H1 (cell line): ENCODE results near the gene CIAO2A. TPM values are rescaled to one million over a fixed set of nuclear protein-coding genes. Genes with fewer than 3 reads are reported as not detected.

Experiments
- ASH2L ChIP-seq: fragments of 200-600, 300-600 bp; sonication (generic); IDR thresholded peaks from one replicate; pipeline ENCODE4 v1.7.1; 2017; ENCODE audit warnings: low read length
- FOSL1 ChIP-seq: IDR thresholded peaks from 2 replicates; pipeline ENCODE4 v1.6.1; 2011; ENCODE audit warnings: mild to moderate bottlenecking, low read depth, low read length, moderate library complexity; ENCODE audit not compliant: insufficient read depth
- JUND ChIP-seq: IDR thresholded peaks from 2 replicates; pipeline ENCODE4 v1.6.1; 2011; ENCODE audit warnings: mild to moderate bottlenecking, improper control_type of control experiment, low read length
- KDM5A ChIP-seq: fragments of 200-600 bp; IDR thresholded peaks from 2 replicates; pipeline ENCODE4 v1.7.1; 2012; ENCODE audit warnings: mild to moderate bottlenecking, low read length, inconsistent platforms, mixed read lengths
- POLR2AphosphoS5 ChIP-seq: IDR thresholded peaks from 2 replicates; pipeline ENCODE4 v1.6.1; 2011; ENCODE audit warnings: low read depth, low read length
- TCF12 ChIP-seq: IDR thresholded peaks from 2 replicates; pipeline ENCODE4 v1.6.1; 2011; ENCODE audit warnings: low read depth, mild to moderate bottlenecking, low read length
- polyA plus RNA-seq, 7 experiments: library from polyadenylated mRNA; depleted of rRNA in 3 of 7; stranded (reverse) in 5 of 7; unstranded in 2 of 7; fragments of >200 nt in 5 of 7; fragments of 200-250 nt in 2 of 7; gene quantifications; 1 replicate in 5 of 7; 2 replicates in 1 of 7; 4 replicates in 1 of 7; pipeline versions ENCODE4 v1.2.1 to v1.2.3, GENCODE V29; 2011 to 2013; ENCODE audit warnings: missing spikeins in 2 of 7, mixed read lengths in 2 of 7
- total RNA-seq: library from RNA; stranded (reverse); fragmentation: NEBNext Ultra II Directional; extraction: Animal tissue kit (Norgen Biotek cat#: 25700); gene quantifications from 2 replicates; pipeline ENCODE4 v1.2.1, GENCODE V29; 2021
- TF ChIP-seq, protein P1 (sequence below): fragments of 300-600 bp; sonication (generic); IDR thresholded peaks from 2 replicates; pipeline ENCODE4 v1.7.1; 2012; ENCODE audit warnings: low read length, moderate library complexity, mild to moderate bottlenecking, inconsistent platforms; ENCODE audit not compliant: insufficient replicate concordance

CIAO2A gene
- total and polyA plus RNA-seq, 2 of the 8 experiments (the other 6 are each of a cell fraction or from before 2014, with no cell fraction given), result 76.4 to 86.5 TPM

DNA sequence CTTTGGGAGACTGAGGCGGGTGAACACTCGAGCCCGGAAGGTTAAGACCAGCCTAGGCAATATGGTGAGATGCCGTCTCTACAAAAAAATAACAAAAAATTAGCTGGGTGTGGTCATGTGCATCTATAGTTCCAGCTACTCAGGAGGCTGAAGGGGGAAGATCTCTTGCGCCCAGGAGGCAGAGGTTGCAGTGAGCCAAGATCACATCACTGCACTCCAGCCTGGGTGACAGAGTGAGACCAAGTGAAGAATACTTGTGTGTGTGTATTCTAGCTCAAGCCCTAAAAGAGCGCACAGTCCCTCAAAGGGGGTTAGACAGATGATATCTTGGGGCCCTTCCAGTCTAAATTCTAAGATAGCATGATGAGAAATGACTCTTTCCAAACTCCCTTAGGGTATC is 71.1 kb downstream of the CIAO2A start (continued):
- TF ChIP-seq, protein P1, sequence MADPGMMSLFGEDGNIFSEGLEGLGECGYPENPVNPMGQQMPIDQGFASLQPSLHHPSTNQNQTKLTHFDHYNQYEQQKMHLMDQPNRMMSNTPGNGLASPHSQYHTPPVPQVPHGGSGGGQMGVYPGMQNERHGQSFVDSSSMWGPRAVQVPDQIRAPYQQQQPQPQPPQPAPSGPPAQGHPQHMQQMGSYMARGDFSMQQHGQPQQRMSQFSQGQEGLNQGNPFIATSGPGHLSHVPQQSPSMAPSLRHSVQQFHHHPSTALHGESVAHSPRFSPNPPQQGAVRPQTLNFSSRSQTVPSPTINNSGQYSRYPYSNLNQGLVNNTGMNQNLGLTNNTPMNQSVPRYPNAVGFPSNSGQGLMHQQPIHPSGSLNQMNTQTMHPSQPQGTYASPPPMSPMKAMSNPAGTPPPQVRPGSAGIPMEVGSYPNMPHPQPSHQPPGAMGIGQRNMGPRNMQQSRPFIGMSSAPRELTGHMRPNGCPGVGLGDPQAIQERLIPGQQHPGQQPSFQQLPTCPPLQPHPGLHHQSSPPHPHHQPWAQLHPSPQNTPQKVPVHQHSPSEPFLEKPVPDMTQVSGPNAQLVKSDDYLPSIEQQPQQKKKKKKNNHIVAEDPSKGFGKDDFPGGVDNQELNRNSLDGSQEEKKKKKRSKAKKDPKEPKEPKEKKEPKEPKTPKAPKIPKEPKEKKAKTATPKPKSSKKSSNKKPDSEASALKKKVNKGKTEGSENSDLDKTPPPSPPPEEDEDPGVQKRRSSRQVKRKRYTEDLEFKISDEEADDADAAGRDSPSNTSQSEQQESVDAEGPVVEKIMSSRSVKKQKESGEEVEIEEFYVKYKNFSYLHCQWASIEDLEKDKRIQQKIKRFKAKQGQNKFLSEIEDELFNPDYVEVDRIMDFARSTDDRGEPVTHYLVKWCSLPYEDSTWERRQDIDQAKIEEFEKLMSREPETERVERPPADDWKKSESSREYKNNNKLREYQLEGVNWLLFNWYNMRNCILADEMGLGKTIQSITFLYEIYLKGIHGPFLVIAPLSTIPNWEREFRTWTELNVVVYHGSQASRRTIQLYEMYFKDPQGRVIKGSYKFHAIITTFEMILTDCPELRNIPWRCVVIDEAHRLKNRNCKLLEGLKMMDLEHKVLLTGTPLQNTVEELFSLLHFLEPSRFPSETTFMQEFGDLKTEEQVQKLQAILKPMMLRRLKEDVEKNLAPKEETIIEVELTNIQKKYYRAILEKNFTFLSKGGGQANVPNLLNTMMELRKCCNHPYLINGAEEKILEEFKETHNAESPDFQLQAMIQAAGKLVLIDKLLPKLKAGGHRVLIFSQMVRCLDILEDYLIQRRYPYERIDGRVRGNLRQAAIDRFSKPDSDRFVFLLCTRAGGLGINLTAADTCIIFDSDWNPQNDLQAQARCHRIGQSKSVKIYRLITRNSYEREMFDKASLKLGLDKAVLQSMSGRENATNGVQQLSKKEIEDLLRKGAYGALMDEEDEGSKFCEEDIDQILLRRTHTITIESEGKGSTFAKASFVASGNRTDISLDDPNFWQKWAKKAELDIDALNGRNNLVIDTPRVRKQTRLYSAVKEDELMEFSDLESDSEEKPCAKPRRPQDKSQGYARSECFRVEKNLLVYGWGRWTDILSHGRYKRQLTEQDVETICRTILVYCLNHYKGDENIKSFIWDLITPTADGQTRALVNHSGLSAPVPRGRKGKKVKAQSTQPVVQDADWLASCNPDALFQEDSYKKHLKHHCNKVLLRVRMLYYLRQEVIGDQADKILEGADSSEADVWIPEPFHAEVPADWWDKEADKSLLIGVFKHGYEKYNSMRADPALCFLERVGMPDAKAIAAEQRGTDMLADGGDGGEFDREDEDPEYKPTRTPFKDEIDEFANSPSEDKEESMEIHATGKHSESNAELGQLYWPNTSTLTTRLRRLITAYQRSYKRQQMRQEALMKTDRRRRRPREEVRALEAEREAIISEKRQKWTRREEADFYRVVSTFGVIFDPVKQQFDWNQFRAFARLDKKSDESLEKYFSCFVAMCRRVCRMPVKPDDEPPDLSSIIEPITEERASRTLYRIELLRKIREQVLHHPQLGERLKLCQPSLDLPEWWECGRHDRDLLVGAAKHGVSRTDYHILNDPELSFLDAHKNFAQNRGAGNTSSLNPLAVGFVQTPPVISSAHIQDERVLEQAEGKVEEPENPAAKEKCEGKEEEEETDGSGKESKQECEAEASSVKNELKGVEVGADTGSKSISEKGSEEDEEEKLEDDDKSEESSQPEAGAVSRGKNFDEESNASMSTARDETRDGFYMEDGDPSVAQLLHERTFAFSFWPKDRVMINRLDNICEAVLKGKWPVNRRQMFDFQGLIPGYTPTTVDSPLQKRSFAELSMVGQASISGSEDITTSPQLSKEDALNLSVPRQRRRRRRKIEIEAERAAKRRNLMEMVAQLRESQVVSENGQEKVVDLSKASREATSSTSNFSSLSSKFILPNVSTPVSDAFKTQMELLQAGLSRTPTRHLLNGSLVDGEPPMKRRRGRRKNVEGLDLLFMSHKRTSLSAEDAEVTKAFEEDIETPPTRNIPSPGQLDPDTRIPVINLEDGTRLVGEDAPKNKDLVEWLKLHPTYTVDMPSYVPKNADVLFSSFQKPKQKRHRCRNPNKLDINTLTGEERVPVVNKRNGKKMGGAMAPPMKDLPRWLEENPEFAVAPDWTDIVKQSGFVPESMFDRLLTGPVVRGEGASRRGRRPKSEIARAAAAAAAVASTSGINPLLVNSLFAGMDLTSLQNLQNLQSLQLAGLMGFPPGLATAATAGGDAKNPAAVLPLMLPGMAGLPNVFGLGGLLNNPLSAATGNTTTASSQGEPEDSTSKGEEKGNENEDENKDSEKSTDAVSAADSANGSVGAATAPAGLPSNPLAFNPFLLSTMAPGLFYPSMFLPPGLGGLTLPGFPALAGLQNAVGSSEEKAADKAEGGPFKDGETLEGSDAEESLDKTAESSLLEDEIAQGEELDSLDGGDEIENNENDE, result no peak
- TF ChIP-seq TCF12 (no peak), POLR2AphosphoS5 (no peak), FOSL1 (no peak), KDM5A (no peak), ASH2L (no peak), JUND (no peak)
